Measurements from ENCODE around the gene SRSF6. TPM values are rescaled to one million over a fixed set of nuclear protein-coding genes. Genes with fewer than 3 reads are reported as not detected.

The SRSF6 gene
- total RNA-seq, 1 donor from 2014 or later: 34.5 TPM

DNA sequence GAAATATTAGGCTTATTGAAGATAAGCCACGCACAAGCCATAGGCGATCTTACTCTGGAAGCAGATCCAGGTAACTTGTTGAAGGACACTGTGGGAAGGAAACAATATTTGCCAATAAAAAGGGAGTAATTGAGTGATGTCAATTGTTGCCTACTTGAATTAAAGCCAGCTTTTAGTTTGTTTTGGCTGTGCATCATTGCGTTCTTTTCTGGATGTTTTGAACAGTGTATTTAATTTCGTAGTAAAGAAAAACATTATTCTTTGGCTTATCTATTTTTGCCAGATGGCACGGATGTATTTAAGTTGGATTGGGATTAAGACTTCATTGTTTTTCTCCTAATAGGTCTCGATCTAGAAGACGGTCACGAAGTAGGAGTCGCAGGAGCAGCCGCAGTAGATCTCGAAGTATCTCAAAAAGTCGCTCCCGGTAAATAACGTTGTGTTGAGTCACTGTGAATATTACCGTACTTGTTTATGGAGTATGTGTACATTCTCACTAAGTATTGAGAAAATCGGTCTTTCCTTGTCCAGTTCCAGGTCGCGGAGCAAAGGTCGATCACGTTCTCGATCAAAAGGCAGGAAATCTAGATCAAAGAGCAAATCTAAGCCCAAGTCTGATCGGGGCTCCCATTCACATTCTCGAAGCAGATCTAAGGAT is 2.6 kb downstream of the SRSF6 start:
- no peak for FAIRE-seq

DNA sequence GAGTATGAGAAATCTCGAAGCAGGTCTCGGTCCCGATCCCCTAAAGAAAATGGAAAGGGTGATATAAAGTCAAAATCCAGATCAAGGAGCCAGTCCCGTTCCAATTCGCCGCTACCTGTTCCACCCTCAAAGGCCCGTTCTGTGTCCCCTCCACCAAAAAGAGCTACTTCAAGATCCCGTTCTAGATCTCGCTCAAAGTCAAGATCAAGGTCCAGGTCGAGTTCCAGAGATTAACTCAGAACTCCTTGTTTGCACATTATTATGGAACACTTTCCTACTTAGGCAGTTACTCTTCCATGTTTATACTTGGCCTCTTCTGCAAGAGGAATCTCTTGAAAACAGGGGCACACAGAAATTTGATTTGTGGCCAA is 3.1 kb downstream of the SRSF6 start:
- no peak for TF ChIP-seq CTCF (IDR thresholded peaks at IDR 0.05; ENCODE audit: insufficient read depth, low read length, severe bottlenecking)
- DNase-seq (ENCODE audit: low read depth): no peak
- Histone ChIP-seq H3K36me3 (ENCODE audit: control insufficient read depth, insufficient read depth, low read length) (peaks cover 17% of the 10 kb centered on the region), H3K4me3 (ENCODE audit: low read depth, low read length) (no peak overlapping the region), H3K27me3 (ENCODE audit: control insufficient read depth, insufficient read depth, low read length) (no peaks in the 10 kb centered on the region)
- no peak for FAIRE-seq

More for the DNA sequence above, 2.6 kb downstream of the SRSF6 start:
- Histone ChIP-seq H3K4me3 (ENCODE audit: low read depth, low read length) (no peak overlapping the region), H3K27me3 (ENCODE audit: control insufficient read depth, insufficient read depth, low read length) (no peaks in the 10 kb centered on the region), H3K36me3 (ENCODE audit: control insufficient read depth, insufficient read depth, low read length) (peaks cover 17% of the 10 kb centered on the region)
- DNase-seq (ENCODE audit: low read depth): no peak
- no peak for TF ChIP-seq CTCF (IDR thresholded peaks at IDR 0.05; ENCODE audit: insufficient read depth, low read length, severe bottlenecking)

GRCh38 chr20:43461894-43462659 is 4.4 kb downstream of the SRSF6 start:
- FAIRE-seq: no peak
- Histone ChIP-seq H3K27me3 (ENCODE audit: control insufficient read depth, insufficient read depth, low read length) (no peaks in the 10 kb centered on the region), H3K4me3 (ENCODE audit: low read depth, low read length) (no peak overlapping the region), H3K36me3 (ENCODE audit: control insufficient read depth, insufficient read depth, low read length) (peaks cover 18% of the 10 kb centered on the region)
- TF ChIP-seq CTCF (IDR thresholded peaks at IDR 0.05; ENCODE audit: insufficient read depth, low read length, severe bottlenecking): no peak
- DNase-seq (ENCODE audit: low read depth): no peak

DNA sequence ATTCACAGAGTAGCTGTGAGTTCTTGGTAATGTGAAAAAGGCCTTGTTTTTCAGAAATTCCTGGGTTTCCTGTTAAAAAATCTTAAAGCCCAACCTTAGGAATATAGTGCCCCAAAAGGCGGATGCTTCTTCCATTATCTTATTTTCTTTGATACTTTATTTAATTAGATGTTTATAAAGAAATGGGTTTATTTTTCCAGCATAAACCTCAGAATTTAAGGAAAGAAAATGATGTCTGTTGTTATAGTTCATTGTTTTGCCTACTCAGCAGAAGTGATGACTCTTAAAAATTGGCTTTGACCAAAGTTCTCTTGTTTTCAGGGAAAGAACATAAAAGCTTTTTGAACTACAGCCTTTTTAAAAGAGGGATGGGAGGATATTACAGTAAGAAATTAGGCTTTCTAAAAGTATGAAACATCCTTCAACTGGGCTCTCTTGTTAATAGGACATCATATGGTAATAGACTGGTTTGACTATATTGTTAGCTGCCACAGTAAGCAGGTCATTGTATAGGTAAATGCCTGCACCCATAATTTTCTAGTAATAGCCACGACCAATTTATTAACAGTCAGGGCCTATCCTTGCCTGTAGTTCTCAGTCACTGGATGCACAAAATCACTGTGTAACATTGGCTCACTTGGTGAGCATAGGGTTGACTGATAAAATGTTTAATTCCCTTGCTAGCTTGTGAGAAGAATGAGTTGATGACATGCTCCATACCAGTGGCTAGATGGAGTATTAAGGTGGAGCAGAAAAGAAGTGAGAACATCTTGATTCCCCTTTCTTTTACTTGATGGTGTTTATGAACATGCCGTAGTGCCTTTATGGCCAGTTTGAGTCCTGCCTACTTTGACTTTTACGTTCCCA is 5.2 kb downstream of the SRSF6 start:
- H3K4me3 ChIP-seq (ENCODE audit: low read depth, low read length): no peak overlapping the region
- peaks cover 19% of the 10 kb centered on the region for H3K36me3 ChIP-seq (ENCODE audit: control insufficient read depth, insufficient read depth, low read length)
- no peak for TF ChIP-seq CTCF (IDR thresholded peaks at IDR 0.05; ENCODE audit: insufficient read depth, low read length, severe bottlenecking)
- FAIRE-seq: no peak
- no peaks in the 10 kb centered on the region for H3K27me3 ChIP-seq (ENCODE audit: control insufficient read depth, insufficient read depth, low read length)
- no peak for DNase-seq (ENCODE audit: low read depth)

DNA sequence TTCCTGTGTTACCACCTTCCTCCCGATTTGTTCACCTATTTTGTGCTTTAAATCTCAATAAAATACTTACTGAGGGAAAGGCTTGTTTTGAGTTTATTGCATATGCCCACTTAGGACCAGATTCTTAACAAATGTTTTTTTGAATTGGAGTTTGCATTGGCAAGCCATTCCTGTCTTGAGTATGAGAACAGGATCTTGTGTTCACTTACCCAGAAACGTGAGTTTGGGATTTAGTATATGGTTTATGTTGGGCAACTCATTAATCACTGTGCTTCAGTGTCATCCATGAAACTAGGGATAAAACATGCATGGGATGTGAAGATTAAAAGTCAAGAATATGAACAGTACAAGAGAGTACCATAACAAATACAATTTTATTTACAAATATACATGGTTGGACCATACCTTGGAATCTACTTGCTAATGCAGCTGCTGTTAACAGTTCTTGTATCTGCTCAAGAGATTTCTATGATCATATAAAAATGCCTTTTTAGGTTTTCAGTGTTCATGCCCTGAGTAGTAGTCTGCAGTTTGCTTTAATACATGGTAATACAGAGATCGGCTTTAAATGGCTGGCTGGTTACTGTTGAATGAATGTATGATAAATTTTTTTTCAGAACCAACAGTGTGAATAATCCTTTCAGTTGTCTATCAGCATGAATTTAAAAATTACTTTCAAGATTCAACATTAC is 6.0 kb downstream of the SRSF6 start:
- peaks cover 19% of the 10 kb centered on the region for H3K36me3 ChIP-seq (ENCODE audit: control insufficient read depth, insufficient read depth, low read length)
- DNase-seq (ENCODE audit: low read depth) (no peak), FAIRE-seq (no peak)
- H3K4me3 ChIP-seq (ENCODE audit: low read depth, low read length): no peak overlapping the region
- H3K27me3 ChIP-seq (ENCODE audit: control insufficient read depth, insufficient read depth, low read length): no peaks in the 10 kb centered on the region
- no peak for TF ChIP-seq CTCF (IDR thresholded peaks at IDR 0.05; ENCODE audit: insufficient read depth, low read length, severe bottlenecking)
